OCI-LY3 (cell line): ENCODE results near the gene ZMYM3.
"Not testable (repeated sequence)": the region's sequence is repeated elsewhere in the genome, so short reads cannot be mapped to it uniquely, and the experiment has no call there.

Source experiments
- H2AFZ ChIP-seq: fragments of 200-600, 300-600 bp; shearing (Covaris generic); 2 replicates; pipeline ENCODE4 v1.6.0; 2014; ENCODE audit warnings: antibody characterized with exemption, low read depth, low read length
- H3K27ac ChIP-seq: fragments of 200-600, 300-600 bp; sonication (generic); 2 replicates; pipeline ENCODE4 v1.5.1; 2014; ENCODE audit warnings: mild to moderate bottlenecking, low read length, moderate library complexity, mixed read lengths
- H3K27me3 ChIP-seq: fragments of 200-600, 300-600 bp; sonication (generic); 2 replicates; pipeline ENCODE4 v1.6.1; 2014; ENCODE audit warnings: low read depth, low read length, mixed read lengths
- H3K36me3 ChIP-seq: fragments of 200-600, 300-600 bp; sonication (generic); replicated peaks from 2 replicates; pipeline ENCODE3; 2014; ENCODE audit warnings: low read depth, low read length, mixed read lengths
- H3K4me1 ChIP-seq: fragments of 300-600, 200-600 bp; sonication (generic); 2 replicates; pipeline ENCODE4 v1.6.1; 2014; ENCODE audit warnings: low read length, mixed read lengths
- H3K4me2 ChIP-seq: fragments of 200-600, 300-600 bp; sonication (generic); 2 replicates; pipeline ENCODE4 v1.6.1; 2014; ENCODE audit warnings: low read length, mixed read lengths
- H3K4me3 ChIP-seq: fragments of 300-600, 200-600 bp; sonication (generic); 2 replicates; pipeline ENCODE4 v1.5.1; 2014; ENCODE audit warnings: antibody characterized with exemption, mild to moderate bottlenecking, low read length, moderate library complexity
- H3K79me2 ChIP-seq: fragments of 300-600, 200-600 bp; shearing (Covaris generic); 2 replicates; pipeline ENCODE4 v1.6.1; 2014; ENCODE audit warnings: mild to moderate bottlenecking, low read length, mixed read lengths
- H3K9ac ChIP-seq: fragments of 300-600, 200-600 bp; shearing (Covaris generic); 2 replicates; pipeline ENCODE4 v1.6.0; 2014; ENCODE audit warnings: mild to moderate bottlenecking, low read length, moderate library complexity
- H3K9me3 ChIP-seq: fragments of 200-600, 300-600 bp; shearing (Covaris generic); 2 replicates; pipeline ENCODE4 v1.6.1; 2014; ENCODE audit warnings: low read length, mixed read lengths; ENCODE audit not compliant: insufficient read depth
- H4K20me1 ChIP-seq: fragments of 200-600, 300-600 bp; sonication (generic); 2 replicates; pipeline ENCODE4 v1.6.1; 2016; ENCODE audit warnings: low read length, mixed read lengths; ENCODE audit not compliant: insufficient read depth
- CTCF ChIP-seq: fragments of 200-600, 300-600 bp; sonication (generic); IDR thresholded peaks from 2 replicates; pipeline ENCODE4 v1.5.1; 2014; ENCODE audit warnings: antibody characterized with exemption, low read length, low read depth
- EZH2phosphoT487 ChIP-seq: fragments of 200-600 bp; shearing (Covaris generic); IDR thresholded peaks from 2 replicates; pipeline ENCODE4 v1.6.1; 2018; ENCODE audit warnings: antibody characterized with exemption, mixed run types, low read depth

Gene ZMYM3

GRCh38 chrX:71269801-71270395, 16.0 kb upstream of the ZMYM3 start:
- Histone ChIP-seq H3K4me1 (no peaks in the 10 kb centered on the region), H2AFZ (no peak overlapping the region), H4K20me1 (no peaks in the 10 kb centered on the region), H3K27ac (no peak overlapping the region), H3K36me3 (no peaks in the 10 kb centered on the region), H3K9me3 (no peaks in the 10 kb centered on the region), H3K27me3 (no peaks in the 10 kb centered on the region), H3K4me2 (no peak overlapping the region), H3K4me3 (no peak overlapping the region), H3K79me2 (no peaks in the 10 kb centered on the region), H3K9ac (no peak overlapping the region)
- TF ChIP-seq CTCF (no peak), EZH2phosphoT487 (no peak)

GRCh38 chrX:71268624-71269023, 14.7 kb upstream of the ZMYM3 start:
- not testable (repeated sequence) for H3K9me3 ChIP-seq, H3K27ac ChIP-seq, H3K4me3 ChIP-seq, H3K9ac ChIP-seq, H2AFZ ChIP-seq, H3K27me3 ChIP-seq, H3K36me3 ChIP-seq, H3K79me2 ChIP-seq, H3K4me2 ChIP-seq, H3K4me1 ChIP-seq, H4K20me1 ChIP-seq

- Histone ChIP-seq H4K20me1 (0 out of 2 replicates have a peak, but pooled peaks cover 3% of the 10 kb centered on the region), H3K27ac (no peak overlapping the region), H3K4me2 (no peak overlapping the region), H2AFZ (no peak overlapping the region), H3K79me2 (peaks cover 19% of the 10 kb centered on the region), H3K9me3 (no peaks in the 10 kb centered on the region), H3K36me3 (no peaks in the 10 kb centered on the region), H3K27me3 (no peaks in the 10 kb centered on the region), H3K4me3 (no peak overlapping the region), H3K9ac (no peak overlapping the region), H3K4me1 (peaks cover 16% of the 10 kb centered on the region)
- TF ChIP-seq CTCF: no peak
- no peak for TF ChIP-seq EZH2phosphoT487
These were observed 2.9 kb upstream of the ZMYM3 start for GRCh38 chrX:71256856-71257255.

- Histone ChIP-seq H3K9me3 (no peaks in the 10 kb centered on the region), H3K27me3 (no peaks in the 10 kb centered on the region), H3K79me2 (peaks cover 19% of the 10 kb centered on the region), H4K20me1 (0 out of 2 replicates have a peak, but pooled peaks cover 3% of the 10 kb centered on the region), H3K27ac (no peak overlapping the region), H2AFZ (peak overlapping the region; percentile 34; the same call in 1 of the 2 replicates), H3K4me1 (peaks cover 16% of the 10 kb centered on the region), H3K4me2 (peak overlapping the region; percentile 85), H3K36me3 (no peaks in the 10 kb centered on the region), H3K9ac (no peak overlapping the region), H3K4me3 (no peak overlapping the region)
- no peak for TF ChIP-seq EZH2phosphoT487
- no peak for TF ChIP-seq CTCF
These were observed 2.1 kb upstream of the ZMYM3 start for GRCh38 chrX:71256051-71256450.
